Upper lobe of right lung (tissue), 1 donor: ENCODE results near the gene PDE7B. TPM values are rescaled to one million over a fixed set of nuclear protein-coding genes. Genes with fewer than 3 reads are reported as not detected.
A peak's percentile ranks its signal among the peaks of the same experiment; 100 is the strongest.

Experiments used
- ATAC-seq: fragments of 200-7000 bp; cut with Tn5 transposase; one replicate; pipeline ENCODE4 v1.9.1; 2020; ENCODE audit warnings: mild to moderate bottlenecking, moderate library complexity
- DNase-seq: peaks from one replicate; pipeline ENCODE4 v3.0.0-alpha.2; 2020
- H3K27ac ChIP-seq: fragments of 200-600 bp; one replicate; pipeline ENCODE4 v1.8.0; 2022
- H3K27me3 ChIP-seq: fragments of 200-600 bp; one replicate; pipeline ENCODE4 v1.8.0; 2022; ENCODE audit warnings: mild to moderate bottlenecking
- H3K36me3 ChIP-seq: fragments of 200-600 bp; one replicate; pipeline ENCODE4 v1.8.0; 2022
- H3K4me1 ChIP-seq: fragments of 200-600 bp; one replicate; pipeline ENCODE4 v1.8.0; 2022
- H3K4me3 ChIP-seq: fragments of 200-600 bp; one replicate; pipeline ENCODE4 v1.8.0; 2022; ENCODE audit warnings: mild to moderate bottlenecking
- H3K9me3 ChIP-seq: fragments of 200-600 bp; one replicate; pipeline ENCODE4 v1.8.0; 2022
- intact Hi-C: fragments of 100-400 bp; cut with DNase I; formaldehyde crosslinking; loops from one replicate; pipeline ENCODE4 v1.11.0; 2022
- total RNA-seq: library from RNA; stranded (reverse); fragmentation: NEBNext Ultra II Directional; extraction: Animal tissue kit (Norgen Biotek cat#: 25700); gene quantifications from one replicate; pipeline ENCODE4 v1.2.1, GENCODE V29; 2021
- TF ChIP-seq, protein P1 (sequence below): fragments of 200-600 bp; IDR thresholded peaks from one replicate; pipeline ENCODE4 v1.8.0; 2022; ENCODE audit warnings: antibody characterized with exemption
- donor health status: DM: no; HTN: yes; CAD: no; lungs with severe emphysema.

Gene PDE7B
- total RNA-seq, 1 donor from 2014 or later, result 4.2 TPM

DNA sequence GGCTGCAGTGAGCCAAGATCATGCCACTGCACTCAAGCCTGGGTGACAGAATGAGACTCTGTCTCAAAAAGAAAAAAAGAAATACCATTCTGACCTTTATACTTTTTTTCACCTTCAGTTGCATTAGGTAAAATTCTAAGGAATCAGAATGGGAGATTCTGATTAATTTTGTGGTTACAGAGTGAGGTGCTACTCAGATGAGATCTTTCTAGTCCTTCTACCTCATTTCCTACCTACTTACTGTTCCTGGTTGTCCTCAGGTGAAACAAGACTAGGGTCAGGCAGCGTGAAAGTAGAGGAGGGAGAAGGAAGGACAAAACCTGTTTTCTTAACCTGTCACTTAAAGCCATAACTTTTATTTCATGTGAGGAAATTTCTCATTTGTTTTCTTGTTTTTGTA is 334.9 kb downstream of the PDE7B start:
- H3K9me3 ChIP-seq, result no peaks in the 10 kb centered on the region
- ATAC-seq (no peak), DNase-seq (no peak)
- peaks cover 8% of the 10 kb centered on the region for H3K36me3 ChIP-seq
- H3K27me3 ChIP-seq, result no peaks in the 10 kb centered on the region
- H3K4me1 ChIP-seq, result no peaks in the 10 kb centered on the region
- TF ChIP-seq, protein P1, sequence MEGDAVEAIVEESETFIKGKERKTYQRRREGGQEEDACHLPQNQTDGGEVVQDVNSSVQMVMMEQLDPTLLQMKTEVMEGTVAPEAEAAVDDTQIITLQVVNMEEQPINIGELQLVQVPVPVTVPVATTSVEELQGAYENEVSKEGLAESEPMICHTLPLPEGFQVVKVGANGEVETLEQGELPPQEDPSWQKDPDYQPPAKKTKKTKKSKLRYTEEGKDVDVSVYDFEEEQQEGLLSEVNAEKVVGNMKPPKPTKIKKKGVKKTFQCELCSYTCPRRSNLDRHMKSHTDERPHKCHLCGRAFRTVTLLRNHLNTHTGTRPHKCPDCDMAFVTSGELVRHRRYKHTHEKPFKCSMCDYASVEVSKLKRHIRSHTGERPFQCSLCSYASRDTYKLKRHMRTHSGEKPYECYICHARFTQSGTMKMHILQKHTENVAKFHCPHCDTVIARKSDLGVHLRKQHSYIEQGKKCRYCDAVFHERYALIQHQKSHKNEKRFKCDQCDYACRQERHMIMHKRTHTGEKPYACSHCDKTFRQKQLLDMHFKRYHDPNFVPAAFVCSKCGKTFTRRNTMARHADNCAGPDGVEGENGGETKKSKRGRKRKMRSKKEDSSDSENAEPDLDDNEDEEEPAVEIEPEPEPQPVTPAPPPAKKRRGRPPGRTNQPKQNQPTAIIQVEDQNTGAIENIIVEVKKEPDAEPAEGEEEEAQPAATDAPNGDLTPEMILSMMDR, result no peak
- intact Hi-C loops, result no loop called here
- no peak overlapping the region for H3K4me3 ChIP-seq
- no peak overlapping the region for H3K27ac ChIP-seq

DNA sequence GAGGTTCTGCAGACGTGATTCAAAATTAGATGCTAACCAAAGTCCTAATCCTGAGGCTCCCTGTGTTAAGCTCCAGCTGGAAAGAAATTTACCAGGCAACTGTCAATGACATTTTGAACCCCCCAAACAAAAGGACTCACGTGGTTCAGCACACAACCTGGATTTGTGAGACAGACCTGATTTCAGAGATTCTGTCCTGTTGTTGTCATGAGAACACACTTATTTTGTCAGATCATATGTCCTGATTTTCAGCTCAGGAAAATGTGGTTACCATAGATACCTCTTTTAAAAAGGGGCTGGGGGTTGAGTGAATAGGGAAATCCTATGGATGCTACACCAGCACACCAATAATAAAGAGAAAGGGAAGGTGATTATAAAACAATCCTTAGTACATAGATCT is 337.0 kb downstream of the PDE7B start:
- intact Hi-C loops, result no loop called here
- Histone ChIP-seq H3K27ac (no peak overlapping the region), H3K4me3 (no peak overlapping the region), H3K9me3 (no peaks in the 10 kb centered on the region), H3K4me1 (no peaks in the 10 kb centered on the region), H3K27me3 (no peaks in the 10 kb centered on the region), H3K36me3 (peaks cover 15% of the 10 kb centered on the region)
- ATAC-seq (no peak), DNase-seq (no peak)
- TF ChIP-seq, protein P1, result no peak

DNA sequence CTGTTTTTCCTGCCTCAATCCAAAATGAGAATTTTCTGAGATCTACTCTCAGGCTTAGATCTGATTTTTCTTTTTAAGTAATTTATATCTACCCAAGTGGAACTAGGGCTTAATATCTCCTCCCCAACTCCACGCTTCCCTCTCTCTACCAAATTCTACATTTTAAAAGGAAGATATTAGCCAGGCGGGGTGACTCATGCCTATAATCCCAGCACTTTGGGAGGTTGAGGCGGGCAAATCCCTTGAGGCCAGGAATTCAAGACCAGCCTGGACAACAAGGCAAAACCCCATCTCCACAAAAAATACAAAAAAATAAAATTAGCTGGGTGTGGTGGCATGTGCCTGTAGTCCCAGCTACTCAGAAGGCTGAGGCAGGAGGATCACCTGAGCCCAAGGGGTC is 337.6 kb downstream of the PDE7B start:
- TF ChIP-seq, protein P1, result no peak
- no peaks in the 10 kb centered on the region for H3K27me3 ChIP-seq
- H3K36me3 ChIP-seq, result peaks cover 15% of the 10 kb centered on the region
- ATAC-seq, result no peak
- no peak for DNase-seq
- intact Hi-C loops, result no loop called here
- no peaks in the 10 kb centered on the region for H3K4me1 ChIP-seq
- no peak overlapping the region for H3K4me3 ChIP-seq
- no peaks in the 10 kb centered on the region for H3K9me3 ChIP-seq
- no peak overlapping the region for H3K27ac ChIP-seq

DNA sequence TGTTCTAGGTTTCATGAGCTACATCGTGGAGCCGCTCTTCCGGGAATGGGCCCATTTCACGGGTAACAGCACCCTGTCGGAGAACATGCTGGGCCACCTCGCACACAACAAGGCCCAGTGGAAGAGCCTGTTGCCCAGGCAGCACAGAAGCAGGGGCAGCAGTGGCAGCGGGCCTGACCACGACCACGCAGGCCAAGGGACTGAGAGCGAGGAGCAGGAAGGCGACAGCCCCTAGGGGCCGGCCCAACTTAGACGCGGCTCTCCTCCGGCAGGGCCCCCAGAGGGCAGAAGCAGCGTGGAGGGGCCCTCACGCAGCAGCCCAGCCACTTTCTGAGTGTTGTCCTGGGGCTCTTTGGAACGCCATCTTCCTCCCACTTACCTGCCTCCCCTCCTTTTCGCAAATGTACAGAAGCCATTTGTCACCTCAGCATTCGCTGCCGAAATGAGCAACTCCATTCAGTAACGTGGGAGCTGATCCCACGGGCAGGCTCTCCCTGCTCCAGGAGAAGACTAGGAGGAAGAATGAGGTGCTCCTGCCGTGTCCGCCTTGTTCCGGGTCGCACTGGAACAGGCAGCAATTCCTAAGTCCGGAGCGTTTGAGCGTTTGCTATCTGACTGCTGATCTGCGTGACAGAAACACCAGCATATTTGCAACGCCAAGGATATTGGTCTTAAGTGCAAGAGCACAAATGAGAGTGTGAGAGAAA is 340.3 kb downstream of the PDE7B start:
- H3K9me3 ChIP-seq, result no peaks in the 10 kb centered on the region
- intact Hi-C loops, result no loop called here
- ATAC-seq, result no peak

DNA sequence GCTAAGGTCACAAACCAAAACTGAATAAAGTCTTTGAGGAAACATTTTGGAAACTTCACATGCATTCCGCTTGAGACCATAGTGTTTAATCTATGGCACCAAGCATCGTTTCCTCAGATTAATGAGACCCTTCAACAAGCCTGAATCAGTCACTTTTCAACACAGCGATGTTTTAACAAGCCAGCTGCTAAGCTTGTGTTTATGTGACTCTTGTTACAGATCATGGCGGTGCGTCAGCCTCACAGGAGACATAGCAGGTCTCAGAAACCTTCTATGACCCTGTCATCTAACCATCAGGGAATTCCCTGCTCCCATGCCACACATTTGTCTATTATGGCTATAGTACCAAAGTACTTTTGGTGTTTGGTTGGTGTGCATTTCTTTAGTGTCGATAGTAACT is 341.4 kb downstream of the PDE7B start:
- DNase-seq (no peak), ATAC-seq (no peak)
- TF ChIP-seq, protein P1, result no peak
- intact Hi-C loops, result no loop called here
- Histone ChIP-seq H3K4me3 (no peak overlapping the region), H3K27ac (no peak overlapping the region), H3K27me3 (no peaks in the 10 kb centered on the region), H3K36me3 (peaks cover 7% of the 10 kb centered on the region), H3K4me1 (no peaks in the 10 kb centered on the region), H3K9me3 (no peaks in the 10 kb centered on the region)

More for the DNA sequence above, 340.3 kb downstream of the PDE7B start:
- no peak for DNase-seq
- Histone ChIP-seq H3K4me3 (no peak overlapping the region), H3K27ac (no peak overlapping the region), H3K27me3 (no peaks in the 10 kb centered on the region), H3K4me1 (no peaks in the 10 kb centered on the region), H3K36me3 (peaks cover 15% of the 10 kb centered on the region)
- TF ChIP-seq, protein P1, result no peak

DNA sequence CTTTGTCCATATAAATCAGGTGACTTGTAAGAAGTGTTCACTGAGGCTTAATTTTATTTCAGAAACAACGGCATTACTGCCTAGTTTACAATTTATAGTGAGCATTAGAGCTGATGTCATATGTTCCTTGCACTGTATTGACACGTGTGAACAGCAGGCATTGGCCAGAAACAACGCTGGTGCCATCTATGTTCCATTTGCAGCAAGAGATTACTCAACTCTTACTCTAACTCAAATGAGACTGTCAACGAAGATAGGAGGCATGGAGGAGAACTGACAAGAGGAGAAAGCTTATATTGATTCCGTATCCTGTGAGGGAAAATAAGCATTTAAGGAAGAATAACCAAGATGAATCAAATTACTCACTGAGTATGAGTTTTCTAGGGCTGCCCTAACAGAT is 350.2 kb downstream of the PDE7B start:
- Histone ChIP-seq H3K36me3 (no peaks in the 10 kb centered on the region), H3K9me3 (no peaks in the 10 kb centered on the region), H3K4me3 (no peak overlapping the region), H3K27ac (no peak overlapping the region), H3K27me3 (no peaks in the 10 kb centered on the region), H3K4me1 (no peaks in the 10 kb centered on the region)
- ATAC-seq (peak; percentile 45), DNase-seq (no peak)
- TF ChIP-seq, protein P1, result no peak
- intact Hi-C loops, result no loop called here
